WTC11 (cell line): ENCODE data around the gene CPEB4. TPM values are rescaled to one million over a fixed set of nuclear protein-coding genes. Genes with fewer than 3 reads are reported as not detected.

Source experiments
- ATAC-seq: fragments of 200-7000 bp; cut with Tn5 transposase; 2 replicates; pipeline ENCODE4 v1.10.0; 2021; ENCODE audit warnings: mild to moderate bottlenecking, moderate library complexity
- CTCF ChIA-PET: fragments of 300-600 bp; sonication (Branson Sonifier 250); formaldehyde crosslinking; loops from one replicate; lab custom pipeline; 2021; ENCODE audit warnings: antibody characterized with exemption; lab: Charles Lee
- POLR2A ChIA-PET: fragments of 350-600 bp; sonication (Branson Sonifier 250); formaldehyde crosslinking; loops from one replicate; lab custom pipeline; 2021; ENCODE audit warnings: antibody characterized with exemption; lab: Charles Lee
- DNase-seq: peaks from one replicate; pipeline ENCODE4 v3.0.0; 2021; ENCODE audit warnings: low spot score
- H3K27ac Mint-ChIP-seq: 2 replicates; pipeline ENCODE4 v1.8.0; 2021; ENCODE audit warnings: mixed read lengths
- H3K27me3 Mint-ChIP-seq: 2 replicates; pipeline ENCODE4 v1.8.0; 2021; ENCODE audit warnings: low read depth, mild to moderate bottlenecking, moderate library complexity, mixed read lengths
- H3K36me3 Mint-ChIP-seq: 2 replicates; pipeline ENCODE4 v1.8.0; 2021; ENCODE audit warnings: mixed read lengths
- H3K4me1 Mint-ChIP-seq: 2 replicates; pipeline ENCODE4 v1.8.0; 2022; ENCODE audit warnings: mixed read lengths
- H3K4me3 Mint-ChIP-seq: 2 replicates; pipeline ENCODE4 v1.8.0; 2021; ENCODE audit warnings: mild to moderate bottlenecking, moderate library complexity, mixed read lengths
- H3K9me3 Mint-ChIP-seq: 2 replicates; pipeline ENCODE4 v1.8.0; 2021; ENCODE audit warnings: mixed read lengths
- CBFB ChIP-seq: sonication (generic); formaldehyde crosslinking; IDR thresholded peaks from 2 replicates; pipeline ENCODE4 v1.8.1; 2022; ENCODE audit warnings: mild to moderate bottlenecking, low read depth, missing genetic modification reagents
- ETV6 ChIP-seq: sonication (generic); formaldehyde crosslinking; IDR thresholded peaks from 2 replicates; pipeline ENCODE4 v1.8.1; 2022; ENCODE audit warnings: mild to moderate bottlenecking, missing genetic modification reagents
- FOXP1 ChIP-seq: sonication (generic); formaldehyde crosslinking; IDR thresholded peaks from 2 replicates; pipeline ENCODE4 v1.8.0; 2022; ENCODE audit warnings: missing genetic modification reagents, mild to moderate bottlenecking, moderate library complexity, borderline replicate concordance
- IRF2 ChIP-seq: sonication (generic); formaldehyde crosslinking; IDR thresholded peaks from 2 replicates; pipeline ENCODE4 v1.8.0; 2022; ENCODE audit warnings: low read depth, missing genetic modification reagents, borderline replicate concordance
- JAZF1 ChIP-seq: fragments of 250-450 bp; sonication (Bioruptor Pico); IDR thresholded peaks from 2 replicates; pipeline ENCODE4 v1.9.0; 2021; ENCODE audit warnings: moderate library complexity, mild to moderate bottlenecking, inconsistent platforms
- MXD4 ChIP-seq: fragments of 250-450 bp; sonication (Bioruptor Pico); IDR thresholded peaks from 2 replicates; pipeline ENCODE4 v1.8.0; 2021; ENCODE audit warnings: mild to moderate bottlenecking, moderate library complexity, borderline replicate concordance
- NFE2L1 ChIP-seq: sonication (generic); formaldehyde crosslinking; IDR thresholded peaks from 2 replicates; pipeline ENCODE4 v1.8.1; 2023; ENCODE audit warnings: missing genetic modification reagents
- OVOL2 ChIP-seq: fragments of 250-450 bp; sonication (Bioruptor Pico); IDR thresholded peaks from 2 replicates; pipeline ENCODE4 v1.9.0; 2021; ENCODE audit warnings: mild to moderate bottlenecking, borderline replicate concordance
- RELA ChIP-seq: sonication (generic); formaldehyde crosslinking; IDR thresholded peaks from 2 replicates; pipeline ENCODE4 v1.8.1; 2022; ENCODE audit warnings: missing genetic modification reagents, mild to moderate bottlenecking, borderline replicate concordance
- RORB ChIP-seq: fragments of 250-450 bp; sonication (Bioruptor Pico); IDR thresholded peaks from 2 replicates; pipeline ENCODE4 v1.9.0; 2021; ENCODE audit warnings: mild to moderate bottlenecking
- SOX15 ChIP-seq: fragments of 250-450 bp; sonication (Bioruptor Pico); IDR thresholded peaks from 2 replicates; pipeline ENCODE4 v1.9.0; 2021; ENCODE audit warnings: mild to moderate bottlenecking
- ZBTB21 ChIP-seq: sonication (generic); formaldehyde crosslinking; IDR thresholded peaks from 2 replicates; pipeline ENCODE4 v1.8.1; 2023; ENCODE audit warnings: mild to moderate bottlenecking, missing genetic modification reagents, borderline replicate concordance
- total RNA-seq: library from RNA; stranded (reverse); gene quantifications from 3 replicates; pipeline ENCODE4 v1.2.3, GENCODE V29; 2021
- TF ChIP-seq, protein P1 (sequence below): sonication (generic); formaldehyde crosslinking; IDR thresholded peaks from 2 replicates; pipeline ENCODE4 v1.8.1; 2023; ENCODE audit warnings: mild to moderate bottlenecking, missing genetic modification reagents, moderate library complexity
- TF ChIP-seq, protein P2 (sequence below): sonication (generic); formaldehyde crosslinking; IDR thresholded peaks from 2 replicates; pipeline ENCODE4 v1.8.1; 2023; ENCODE audit warnings: mild to moderate bottlenecking, missing genetic modification reagents, moderate library complexity
- TF ChIP-seq, protein P3 (sequence below): sonication (generic); formaldehyde crosslinking; IDR thresholded peaks from 2 replicates; pipeline ENCODE4 v1.8.1; 2023; ENCODE audit warnings: mild to moderate bottlenecking, missing genetic modification reagents, borderline replicate concordance
- TF ChIP-seq, protein P4 (sequence below): fragments of 250-450 bp; sonication (Bioruptor Pico); conservative IDR thresholded peaks from 2 replicates; pipeline ENCODE4 v1.9.0; 2021; ENCODE audit warnings: mild to moderate bottlenecking
- TF ChIP-seq, protein P5 (sequence below): sonication (generic); formaldehyde crosslinking; IDR thresholded peaks from 2 replicates; pipeline ENCODE4 v1.8.1; 2022; ENCODE audit warnings: missing genetic modification reagents, borderline replicate concordance
- TF ChIP-seq, protein P6 (sequence below): fragments of 250-450 bp; sonication (Bioruptor Pico); IDR thresholded peaks from 2 replicates; pipeline ENCODE4 v2.1.2; 2022; ENCODE audit warnings: mild to moderate bottlenecking, moderate library complexity
- TF ChIP-seq, protein P7 (sequence below): sonication (generic); formaldehyde crosslinking; conservative IDR thresholded peaks from 2 replicates; pipeline ENCODE4 v1.8.1; 2022; ENCODE audit warnings: mild to moderate bottlenecking, missing genetic modification reagents
- TF ChIP-seq, protein P8 (sequence below): sonication (generic); formaldehyde crosslinking; IDR thresholded peaks from 2 replicates; pipeline ENCODE4 v1.8.1; 2022; ENCODE audit warnings: mild to moderate bottlenecking, missing genetic modification reagents, moderate library complexity, borderline replicate concordance

Gene CPEB4
- total RNA-seq, 1 experiment from 2014 or later: 12.7 TPM

DNA sequence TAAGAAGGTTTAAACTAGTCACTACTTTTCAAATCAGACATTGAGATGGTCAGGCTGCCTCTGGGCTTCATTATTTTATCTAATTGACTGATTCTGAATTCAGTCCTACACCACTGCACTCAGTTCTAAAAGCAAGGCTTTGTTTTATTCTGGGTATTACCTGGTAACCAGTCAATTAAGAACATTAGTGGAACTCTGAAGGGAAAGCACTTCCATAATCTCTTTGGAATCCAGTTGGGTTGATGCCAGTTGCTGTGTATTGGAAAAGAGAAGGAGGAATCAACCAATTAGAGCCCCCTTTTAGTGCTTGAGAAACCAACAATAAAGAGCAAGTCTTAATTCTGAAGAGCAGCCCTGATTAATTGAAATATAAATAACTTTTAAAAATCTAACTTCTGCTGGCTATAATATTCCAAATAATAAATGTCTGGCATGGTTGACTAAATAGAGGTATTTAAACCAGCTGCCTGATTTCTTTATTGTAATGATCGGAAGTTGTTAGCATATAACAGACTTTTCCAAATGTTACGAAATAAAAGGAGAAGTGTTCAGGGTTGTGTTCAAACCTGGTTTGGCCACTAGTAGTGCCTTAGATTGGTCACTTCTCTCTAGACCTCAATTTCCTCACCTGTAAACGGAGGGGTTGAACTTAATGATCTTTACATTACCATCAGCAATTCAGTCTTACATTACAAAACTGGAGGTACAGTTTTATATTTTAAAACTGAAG, 32.0 kb downstream of the CPEB4 start:
- ATAC-seq (no peak), DNase-seq (no peak)
- Mint-ChIP-seq H3K9me3 (no peaks in the 10 kb centered on the region), H3K36me3 (no peaks in the 10 kb centered on the region), H3K27ac (no peak overlapping the region), H3K4me1 (peaks cover 28% of the 10 kb centered on the region), H3K27me3 (no peaks in the 10 kb centered on the region), H3K4me3 (no peak overlapping the region)
- ChIA-PET CTCF (interaction anchor here (1.0 kb wide), 1 partner anchor 290 kb away, joined by 3 read pairs; no protein-coding TSS in a partner anchor), POLR2A (no interaction called here)
- TF ChIP-seq, protein P1, sequence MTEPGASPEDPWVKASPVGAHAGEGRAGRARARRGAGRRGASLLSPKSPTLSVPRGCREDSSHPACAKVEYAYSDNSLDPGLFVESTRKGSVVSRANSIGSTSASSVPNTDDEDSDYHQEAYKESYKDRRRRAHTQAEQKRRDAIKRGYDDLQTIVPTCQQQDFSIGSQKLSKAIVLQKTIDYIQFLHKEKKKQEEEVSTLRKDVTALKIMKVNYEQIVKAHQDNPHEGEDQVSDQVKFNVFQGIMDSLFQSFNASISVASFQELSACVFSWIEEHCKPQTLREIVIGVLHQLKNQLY: no peak
- no peak for TF ChIP-seq ZBTB21
- TF ChIP-seq, protein P2, sequence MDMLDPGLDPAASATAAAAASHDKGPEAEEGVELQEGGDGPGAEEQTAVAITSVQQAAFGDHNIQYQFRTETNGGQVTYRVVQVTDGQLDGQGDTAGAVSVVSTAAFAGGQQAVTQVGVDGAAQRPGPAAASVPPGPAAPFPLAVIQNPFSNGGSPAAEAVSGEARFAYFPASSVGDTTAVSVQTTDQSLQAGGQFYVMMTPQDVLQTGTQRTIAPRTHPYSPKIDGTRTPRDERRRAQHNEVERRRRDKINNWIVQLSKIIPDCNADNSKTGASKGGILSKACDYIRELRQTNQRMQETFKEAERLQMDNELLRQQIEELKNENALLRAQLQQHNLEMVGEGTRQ (CRISPR knock-in tag): no peak
- no peak for TF ChIP-seq SOX15 (CRISPR knock-in tag)
- no peak for TF ChIP-seq FOXP1 (CRISPR knock-in tag)
- TF ChIP-seq, protein P3, sequence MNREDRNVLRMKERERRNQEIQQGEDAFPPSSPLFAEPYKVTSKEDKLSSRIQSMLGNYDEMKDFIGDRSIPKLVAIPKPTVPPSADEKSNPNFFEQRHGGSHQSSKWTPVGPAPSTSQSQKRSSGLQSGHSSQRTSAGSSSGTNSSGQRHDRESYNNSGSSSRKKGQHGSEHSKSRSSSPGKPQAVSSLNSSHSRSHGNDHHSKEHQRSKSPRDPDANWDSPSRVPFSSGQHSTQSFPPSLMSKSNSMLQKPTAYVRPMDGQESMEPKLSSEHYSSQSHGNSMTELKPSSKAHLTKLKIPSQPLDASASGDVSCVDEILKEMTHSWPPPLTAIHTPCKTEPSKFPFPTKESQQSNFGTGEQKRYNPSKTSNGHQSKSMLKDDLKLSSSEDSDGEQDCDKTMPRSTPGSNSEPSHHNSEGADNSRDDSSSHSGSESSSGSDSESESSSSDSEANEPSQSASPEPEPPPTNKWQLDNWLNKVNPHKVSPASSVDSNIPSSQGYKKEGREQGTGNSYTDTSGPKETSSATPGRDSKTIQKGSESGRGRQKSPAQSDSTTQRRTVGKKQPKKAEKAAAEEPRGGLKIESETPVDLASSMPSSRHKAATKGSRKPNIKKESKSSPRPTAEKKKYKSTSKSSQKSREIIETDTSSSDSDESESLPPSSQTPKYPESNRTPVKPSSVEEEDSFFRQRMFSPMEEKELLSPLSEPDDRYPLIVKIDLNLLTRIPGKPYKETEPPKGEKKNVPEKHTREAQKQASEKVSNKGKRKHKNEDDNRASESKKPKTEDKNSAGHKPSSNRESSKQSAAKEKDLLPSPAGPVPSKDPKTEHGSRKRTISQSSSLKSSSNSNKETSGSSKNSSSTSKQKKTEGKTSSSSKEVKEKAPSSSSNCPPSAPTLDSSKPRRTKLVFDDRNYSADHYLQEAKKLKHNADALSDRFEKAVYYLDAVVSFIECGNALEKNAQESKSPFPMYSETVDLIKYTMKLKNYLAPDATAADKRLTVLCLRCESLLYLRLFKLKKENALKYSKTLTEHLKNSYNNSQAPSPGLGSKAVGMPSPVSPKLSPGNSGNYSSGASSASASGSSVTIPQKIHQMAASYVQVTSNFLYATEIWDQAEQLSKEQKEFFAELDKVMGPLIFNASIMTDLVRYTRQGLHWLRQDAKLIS (CRISPR knock-in tag): no peak
- no peak for TF ChIP-seq NFE2L1
- no peak for TF ChIP-seq RELA (CRISPR knock-in tag)
- TF ChIP-seq RORB (CRISPR knock-in tag): no peak
- no peak for TF ChIP-seq CBFB (CRISPR knock-in tag)

DNA sequence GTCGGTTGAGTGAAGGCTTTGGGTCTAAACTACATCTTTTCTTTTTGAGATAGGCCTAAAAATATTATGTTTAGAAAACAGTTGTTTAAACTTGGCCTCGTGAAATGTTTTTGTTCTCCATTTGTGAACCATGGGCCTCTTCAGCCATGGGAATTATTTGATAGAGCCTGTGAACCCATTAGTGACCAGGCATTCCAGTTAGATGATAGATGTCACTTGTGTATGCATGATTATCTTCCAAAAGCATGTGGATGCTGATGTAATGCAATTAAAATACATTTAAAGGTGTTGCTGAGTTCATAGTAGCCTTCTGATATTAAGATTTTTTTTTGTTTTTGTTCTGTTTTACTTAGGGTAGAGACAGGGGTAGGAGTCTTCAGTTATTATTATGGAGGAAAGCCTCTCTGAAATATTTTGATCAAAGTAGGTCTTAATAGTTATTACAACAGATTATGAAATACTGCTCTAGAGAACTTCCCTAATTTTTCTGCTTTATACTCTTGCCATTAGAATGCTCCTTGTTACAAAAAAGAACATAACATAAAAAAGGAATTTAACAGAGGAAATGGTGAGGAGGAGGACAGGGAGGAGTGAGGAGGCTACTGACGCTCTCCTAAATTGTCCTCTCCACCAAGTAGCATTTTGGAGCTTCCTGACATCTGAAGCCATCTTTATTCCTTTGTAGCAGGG, 32.9 kb downstream of the CPEB4 start:
- Mint-ChIP-seq H3K36me3 (no peaks in the 10 kb centered on the region), H3K4me3 (no peak overlapping the region), H3K27me3 (no peaks in the 10 kb centered on the region), H3K9me3 (no peaks in the 10 kb centered on the region), H3K27ac (no peak overlapping the region; the same call in 1 of the 2 replicates), H3K4me1 (peaks cover 25% of the 10 kb centered on the region)
- ATAC-seq (no peak), DNase-seq (no peak)
- TF ChIP-seq, protein P4, sequence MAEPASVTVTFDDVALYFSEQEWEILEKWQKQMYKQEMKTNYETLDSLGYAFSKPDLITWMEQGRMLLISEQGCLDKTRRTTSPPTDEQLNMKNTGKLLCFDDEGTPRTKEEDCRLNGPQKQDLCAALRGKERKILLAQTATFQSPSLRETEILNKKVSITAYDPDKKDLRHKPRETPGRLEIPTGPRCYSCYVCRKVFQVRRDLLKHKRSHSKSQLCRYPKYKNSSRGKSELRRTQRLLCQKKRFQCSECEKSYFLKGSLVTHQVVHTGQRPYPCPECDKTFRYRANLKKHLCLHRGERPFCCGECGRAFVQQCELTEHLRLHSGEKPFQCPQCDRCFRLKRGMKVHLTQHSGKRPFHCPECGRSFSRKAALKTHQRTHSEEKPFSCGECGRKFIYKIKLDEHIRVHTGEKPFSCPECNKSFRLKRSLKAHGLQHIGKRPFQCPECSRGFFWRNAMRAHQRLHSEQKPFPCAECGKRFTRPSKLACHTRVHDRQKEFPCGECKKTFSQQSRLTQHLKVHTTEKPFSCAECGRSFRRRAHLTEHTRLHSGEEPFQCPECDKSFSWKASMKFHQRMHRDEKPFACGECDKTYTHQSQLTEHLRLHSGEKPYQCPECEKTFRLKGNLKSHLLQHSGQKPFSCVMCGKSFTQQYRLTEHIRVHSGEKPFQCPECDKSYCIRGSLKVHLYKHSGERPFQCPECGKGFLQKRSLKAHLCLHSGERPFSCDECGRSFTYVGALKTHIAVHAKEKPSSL: no peak
- no peak for TF ChIP-seq JAZF1
- TF ChIP-seq IRF2 (CRISPR knock-in tag): no peak
- TF ChIP-seq MXD4: no peak
- no peak for TF ChIP-seq OVOL2 (CRISPR knock-in tag)
- TF ChIP-seq, protein P5, sequence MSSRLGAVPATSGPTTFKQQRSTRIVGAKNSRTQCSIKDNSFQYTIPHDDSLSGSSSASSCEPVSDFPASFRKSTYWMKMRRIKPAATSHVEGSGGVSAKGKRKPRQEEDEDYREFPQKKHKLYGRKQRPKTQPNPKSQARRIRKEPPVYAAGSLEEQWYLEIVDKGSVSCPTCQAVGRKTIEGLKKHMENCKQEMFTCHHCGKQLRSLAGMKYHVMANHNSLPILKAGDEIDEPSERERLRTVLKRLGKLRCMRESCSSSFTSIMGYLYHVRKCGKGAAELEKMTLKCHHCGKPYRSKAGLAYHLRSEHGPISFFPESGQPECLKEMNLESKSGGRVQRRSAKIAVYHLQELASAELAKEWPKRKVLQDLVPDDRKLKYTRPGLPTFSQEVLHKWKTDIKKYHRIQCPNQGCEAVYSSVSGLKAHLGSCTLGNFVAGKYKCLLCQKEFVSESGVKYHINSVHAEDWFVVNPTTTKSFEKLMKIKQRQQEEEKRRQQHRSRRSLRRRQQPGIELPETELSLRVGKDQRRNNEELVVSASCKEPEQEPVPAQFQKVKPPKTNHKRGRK (CRISPR knock-in tag): no peak
- no peak for TF ChIP-seq ETV6 (CRISPR knock-in tag)
- TF ChIP-seq, protein P6, sequence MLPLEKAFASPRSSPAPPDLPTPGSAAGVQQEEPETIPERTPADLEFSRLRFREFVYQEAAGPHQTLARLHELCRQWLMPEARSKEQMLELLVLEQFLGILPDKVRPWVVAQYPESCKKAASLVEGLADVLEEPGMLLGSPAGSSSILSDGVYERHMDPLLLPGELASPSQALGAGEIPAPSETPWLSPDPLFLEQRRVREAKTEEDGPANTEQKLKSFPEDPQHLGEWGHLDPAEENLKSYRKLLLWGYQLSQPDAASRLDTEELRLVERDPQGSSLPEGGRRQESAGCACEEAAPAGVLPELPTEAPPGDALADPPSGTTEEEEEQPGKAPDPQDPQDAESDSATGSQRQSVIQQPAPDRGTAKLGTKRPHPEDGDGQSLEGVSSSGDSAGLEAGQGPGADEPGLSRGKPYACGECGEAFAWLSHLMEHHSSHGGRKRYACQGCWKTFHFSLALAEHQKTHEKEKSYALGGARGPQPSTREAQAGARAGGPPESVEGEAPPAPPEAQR (CRISPR knock-in tag): no peak
- TF ChIP-seq, protein P7, sequence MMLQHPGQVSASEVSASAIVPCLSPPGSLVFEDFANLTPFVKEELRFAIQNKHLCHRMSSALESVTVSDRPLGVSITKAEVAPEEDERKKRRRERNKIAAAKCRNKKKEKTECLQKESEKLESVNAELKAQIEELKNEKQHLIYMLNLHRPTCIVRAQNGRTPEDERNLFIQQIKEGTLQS (CRISPR knock-in tag): no peak
- TF ChIP-seq, protein P8, sequence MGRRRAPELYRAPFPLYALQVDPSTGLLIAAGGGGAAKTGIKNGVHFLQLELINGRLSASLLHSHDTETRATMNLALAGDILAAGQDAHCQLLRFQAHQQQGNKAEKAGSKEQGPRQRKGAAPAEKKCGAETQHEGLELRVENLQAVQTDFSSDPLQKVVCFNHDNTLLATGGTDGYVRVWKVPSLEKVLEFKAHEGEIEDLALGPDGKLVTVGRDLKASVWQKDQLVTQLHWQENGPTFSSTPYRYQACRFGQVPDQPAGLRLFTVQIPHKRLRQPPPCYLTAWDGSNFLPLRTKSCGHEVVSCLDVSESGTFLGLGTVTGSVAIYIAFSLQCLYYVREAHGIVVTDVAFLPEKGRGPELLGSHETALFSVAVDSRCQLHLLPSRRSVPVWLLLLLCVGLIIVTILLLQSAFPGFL (CRISPR knock-in tag): no peak
- POLR2A ChIA-PET: no interaction called here
- CTCF ChIA-PET: no interaction called here
